ENCODE measurements around the gene STK40.

DNA sequence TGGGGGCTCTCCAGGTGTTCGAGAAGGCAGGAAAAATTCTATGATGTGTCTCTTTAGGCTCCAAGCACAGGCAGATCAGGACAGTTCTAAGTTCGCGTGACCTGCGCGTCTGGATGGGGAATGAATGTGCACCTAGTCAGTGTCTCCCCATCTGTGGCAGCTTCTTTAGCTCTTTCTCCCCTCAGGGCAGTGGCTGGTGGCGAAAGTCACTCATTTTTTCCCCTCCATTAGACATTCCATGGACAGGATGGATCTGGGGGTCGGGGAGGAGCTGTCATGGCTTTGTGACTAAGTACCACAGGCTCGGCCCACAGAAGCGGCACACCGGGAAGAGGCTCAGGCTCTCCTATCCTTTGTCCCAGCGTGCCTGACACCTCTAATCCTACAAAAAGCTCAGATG is 31.2 kb downstream of the STK40 start:
- TF ChIP-seq NR2C2 (CRISPR knock-in tag; IDR thresholded peaks at IDR 0.05), result no peak
- TF ChIP-seq NR2C2 (tag; IDR thresholded peaks at IDR 0.05), result no peak
- TF ChIP-seq, protein P1, sequence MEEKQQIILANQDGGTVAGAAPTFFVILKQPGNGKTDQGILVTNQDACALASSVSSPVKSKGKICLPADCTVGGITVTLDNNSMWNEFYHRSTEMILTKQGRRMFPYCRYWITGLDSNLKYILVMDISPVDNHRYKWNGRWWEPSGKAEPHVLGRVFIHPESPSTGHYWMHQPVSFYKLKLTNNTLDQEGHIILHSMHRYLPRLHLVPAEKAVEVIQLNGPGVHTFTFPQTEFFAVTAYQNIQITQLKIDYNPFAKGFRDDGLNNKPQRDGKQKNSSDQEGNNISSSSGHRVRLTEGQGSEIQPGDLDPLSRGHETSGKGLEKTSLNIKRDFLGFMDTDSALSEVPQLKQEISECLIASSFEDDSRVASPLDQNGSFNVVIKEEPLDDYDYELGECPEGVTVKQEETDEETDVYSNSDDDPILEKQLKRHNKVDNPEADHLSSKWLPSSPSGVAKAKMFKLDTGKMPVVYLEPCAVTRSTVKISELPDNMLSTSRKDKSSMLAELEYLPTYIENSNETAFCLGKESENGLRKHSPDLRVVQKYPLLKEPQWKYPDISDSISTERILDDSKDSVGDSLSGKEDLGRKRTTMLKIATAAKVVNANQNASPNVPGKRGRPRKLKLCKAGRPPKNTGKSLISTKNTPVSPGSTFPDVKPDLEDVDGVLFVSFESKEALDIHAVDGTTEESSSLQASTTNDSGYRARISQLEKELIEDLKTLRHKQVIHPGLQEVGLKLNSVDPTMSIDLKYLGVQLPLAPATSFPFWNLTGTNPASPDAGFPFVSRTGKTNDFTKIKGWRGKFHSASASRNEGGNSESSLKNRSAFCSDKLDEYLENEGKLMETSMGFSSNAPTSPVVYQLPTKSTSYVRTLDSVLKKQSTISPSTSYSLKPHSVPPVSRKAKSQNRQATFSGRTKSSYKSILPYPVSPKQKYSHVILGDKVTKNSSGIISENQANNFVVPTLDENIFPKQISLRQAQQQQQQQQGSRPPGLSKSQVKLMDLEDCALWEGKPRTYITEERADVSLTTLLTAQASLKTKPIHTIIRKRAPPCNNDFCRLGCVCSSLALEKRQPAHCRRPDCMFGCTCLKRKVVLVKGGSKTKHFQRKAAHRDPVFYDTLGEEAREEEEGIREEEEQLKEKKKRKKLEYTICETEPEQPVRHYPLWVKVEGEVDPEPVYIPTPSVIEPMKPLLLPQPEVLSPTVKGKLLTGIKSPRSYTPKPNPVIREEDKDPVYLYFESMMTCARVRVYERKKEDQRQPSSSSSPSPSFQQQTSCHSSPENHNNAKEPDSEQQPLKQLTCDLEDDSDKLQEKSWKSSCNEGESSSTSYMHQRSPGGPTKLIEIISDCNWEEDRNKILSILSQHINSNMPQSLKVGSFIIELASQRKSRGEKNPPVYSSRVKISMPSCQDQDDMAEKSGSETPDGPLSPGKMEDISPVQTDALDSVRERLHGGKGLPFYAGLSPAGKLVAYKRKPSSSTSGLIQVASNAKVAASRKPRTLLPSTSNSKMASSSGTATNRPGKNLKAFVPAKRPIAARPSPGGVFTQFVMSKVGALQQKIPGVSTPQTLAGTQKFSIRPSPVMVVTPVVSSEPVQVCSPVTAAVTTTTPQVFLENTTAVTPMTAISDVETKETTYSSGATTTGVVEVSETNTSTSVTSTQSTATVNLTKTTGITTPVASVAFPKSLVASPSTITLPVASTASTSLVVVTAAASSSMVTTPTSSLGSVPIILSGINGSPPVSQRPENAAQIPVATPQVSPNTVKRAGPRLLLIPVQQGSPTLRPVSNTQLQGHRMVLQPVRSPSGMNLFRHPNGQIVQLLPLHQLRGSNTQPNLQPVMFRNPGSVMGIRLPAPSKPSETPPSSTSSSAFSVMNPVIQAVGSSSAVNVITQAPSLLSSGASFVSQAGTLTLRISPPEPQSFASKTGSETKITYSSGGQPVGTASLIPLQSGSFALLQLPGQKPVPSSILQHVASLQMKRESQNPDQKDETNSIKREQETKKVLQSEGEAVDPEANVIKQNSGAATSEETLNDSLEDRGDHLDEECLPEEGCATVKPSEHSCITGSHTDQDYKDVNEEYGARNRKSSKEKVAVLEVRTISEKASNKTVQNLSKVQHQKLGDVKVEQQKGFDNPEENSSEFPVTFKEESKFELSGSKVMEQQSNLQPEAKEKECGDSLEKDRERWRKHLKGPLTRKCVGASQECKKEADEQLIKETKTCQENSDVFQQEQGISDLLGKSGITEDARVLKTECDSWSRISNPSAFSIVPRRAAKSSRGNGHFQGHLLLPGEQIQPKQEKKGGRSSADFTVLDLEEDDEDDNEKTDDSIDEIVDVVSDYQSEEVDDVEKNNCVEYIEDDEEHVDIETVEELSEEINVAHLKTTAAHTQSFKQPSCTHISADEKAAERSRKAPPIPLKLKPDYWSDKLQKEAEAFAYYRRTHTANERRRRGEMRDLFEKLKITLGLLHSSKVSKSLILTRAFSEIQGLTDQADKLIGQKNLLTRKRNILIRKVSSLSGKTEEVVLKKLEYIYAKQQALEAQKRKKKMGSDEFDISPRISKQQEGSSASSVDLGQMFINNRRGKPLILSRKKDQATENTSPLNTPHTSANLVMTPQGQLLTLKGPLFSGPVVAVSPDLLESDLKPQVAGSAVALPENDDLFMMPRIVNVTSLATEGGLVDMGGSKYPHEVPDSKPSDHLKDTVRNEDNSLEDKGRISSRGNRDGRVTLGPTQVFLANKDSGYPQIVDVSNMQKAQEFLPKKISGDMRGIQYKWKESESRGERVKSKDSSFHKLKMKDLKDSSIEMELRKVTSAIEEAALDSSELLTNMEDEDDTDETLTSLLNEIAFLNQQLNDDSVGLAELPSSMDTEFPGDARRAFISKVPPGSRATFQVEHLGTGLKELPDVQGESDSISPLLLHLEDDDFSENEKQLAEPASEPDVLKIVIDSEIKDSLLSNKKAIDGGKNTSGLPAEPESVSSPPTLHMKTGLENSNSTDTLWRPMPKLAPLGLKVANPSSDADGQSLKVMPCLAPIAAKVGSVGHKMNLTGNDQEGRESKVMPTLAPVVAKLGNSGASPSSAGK (IDR thresholded peaks at IDR 0.05), result no peak
- no peak for TF ChIP-seq PRMT5 (CRISPR knock-in tag; IDR thresholded peaks at IDR 0.05)
- TF ChIP-seq, protein P2, sequence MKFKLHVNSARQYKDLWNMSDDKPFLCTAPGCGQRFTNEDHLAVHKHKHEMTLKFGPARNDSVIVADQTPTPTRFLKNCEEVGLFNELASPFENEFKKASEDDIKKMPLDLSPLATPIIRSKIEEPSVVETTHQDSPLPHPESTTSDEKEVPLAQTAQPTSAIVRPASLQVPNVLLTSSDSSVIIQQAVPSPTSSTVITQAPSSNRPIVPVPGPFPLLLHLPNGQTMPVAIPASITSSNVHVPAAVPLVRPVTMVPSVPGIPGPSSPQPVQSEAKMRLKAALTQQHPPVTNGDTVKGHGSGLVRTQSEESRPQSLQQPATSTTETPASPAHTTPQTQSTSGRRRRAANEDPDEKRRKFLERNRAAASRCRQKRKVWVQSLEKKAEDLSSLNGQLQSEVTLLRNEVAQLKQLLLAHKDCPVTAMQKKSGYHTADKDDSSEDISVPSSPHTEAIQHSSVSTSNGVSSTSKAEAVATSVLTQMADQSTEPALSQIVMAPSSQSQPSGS (CRISPR knock-in tag; IDR thresholded peaks at IDR 0.05), result no peak
- TF ChIP-seq ZFP30 (CRISPR knock-in tag; IDR thresholded peaks at IDR 0.05; ENCODE audit: borderline replicate concordance), result no peak
